Activated T-helper 17 cell treated with anti-CD3 and anti-CD28 coated beads, Interleukin-2, amount 50 U/mL, for 72 hours (primary cell): ENCODE results near the gene SRCIN1. TPM values are rescaled to one million over a fixed set of nuclear protein-coding genes. Genes with fewer than 3 reads are reported as not detected.

Source experiments
- ATAC-seq: fragments of 150-1000 bp; cut with Tn5 transposase; replicated peaks from 2 replicates; pipeline ENCODE4 v1.10.0; 2021; ENCODE audit warnings: mild to moderate bottlenecking, moderate library complexity
- H3K27ac Mint-ChIP-seq: one replicate; pipeline ENCODE4 v1.8.0; 2022; ENCODE audit warnings: mixed read lengths
- H3K27me3 Mint-ChIP-seq: one replicate; pipeline ENCODE4 v1.8.0; 2022; ENCODE audit warnings: mixed read lengths
- H3K36me3 Mint-ChIP-seq: one replicate; pipeline ENCODE4 v1.8.0; 2022; ENCODE audit warnings: low read depth, mild to moderate bottlenecking, mixed read lengths
- H3K4me1 Mint-ChIP-seq: one replicate; pipeline ENCODE4 v1.8.0; 2022; ENCODE audit warnings: mixed read lengths
- H3K4me3 Mint-ChIP-seq: one replicate; pipeline ENCODE4 v1.8.0; 2022; ENCODE audit warnings: mild to moderate bottlenecking, mixed read lengths
- H3K9me3 Mint-ChIP-seq: one replicate; pipeline ENCODE4 v1.8.0; 2022; ENCODE audit warnings: mixed read lengths
- total RNA-seq, 2 donors: library from RNA; stranded (reverse); gene quantifications; one replicate each; pipeline ENCODE4 v1.2.3, GENCODE V29; 2022

The SRCIN1 gene
- total RNA-seq, 2 donors from 2014 or later = 0.71 TPM; not detected in 1

- Mint-ChIP-seq H3K27ac (no peak overlapping the region), H3K27me3 (peaks cover 29% of the 10 kb centered on the region), H3K4me3 (peak overlapping the region; percentile 41), H3K9me3 (no peaks in the 10 kb centered on the region), H3K4me1 (peaks cover 12% of the 10 kb centered on the region), H3K36me3 (no peaks in the 10 kb centered on the region)
- no peak for ATAC-seq
These were observed 45.0 kb downstream of the SRCIN1 start for GRCh38 chr17:38560503-38561318.

GRCh38 chr17:38559880-38560230 is 45.9 kb downstream of the SRCIN1 start:
- no peak for ATAC-seq
- no peaks in the 10 kb centered on the region for H3K9me3 Mint-ChIP-seq
- H3K4me3 Mint-ChIP-seq = peak overlapping the region; percentile 99
- H3K36me3 Mint-ChIP-seq = no peaks in the 10 kb centered on the region
- no peak overlapping the region for H3K27ac Mint-ChIP-seq
- H3K27me3 Mint-ChIP-seq = peaks cover 24% of the 10 kb centered on the region
- H3K4me1 Mint-ChIP-seq = peaks cover 12% of the 10 kb centered on the region

GRCh38 chr17:38559051-38559879 is 46.5 kb downstream of the SRCIN1 start:
- Mint-ChIP-seq H3K36me3 (no peaks in the 10 kb centered on the region), H3K4me3 (peak overlapping the region; percentile 99), H3K4me1 (peaks cover 12% of the 10 kb centered on the region), H3K27me3 (peaks cover 22% of the 10 kb centered on the region), H3K9me3 (no peaks in the 10 kb centered on the region), H3K27ac (peak overlapping the region; percentile 84)
- peak; percentile 83 for ATAC-seq

GRCh38 chr17:38558728-38559050 is 47.1 kb downstream of the SRCIN1 start:
- no peaks in the 10 kb centered on the region for H3K36me3 Mint-ChIP-seq
- H3K27ac Mint-ChIP-seq = peak overlapping the region; percentile 84
- peak; percentile 20 for ATAC-seq
- H3K27me3 Mint-ChIP-seq = peaks cover 21% of the 10 kb centered on the region
- H3K9me3 Mint-ChIP-seq = no peaks in the 10 kb centered on the region
- peaks cover 12% of the 10 kb centered on the region for H3K4me1 Mint-ChIP-seq
- H3K4me3 Mint-ChIP-seq = peak overlapping the region; percentile 99

- Mint-ChIP-seq H3K36me3 (no peaks in the 10 kb centered on the region), H3K4me3 (peak overlapping the region; percentile 99), H3K4me1 (peaks cover 12% of the 10 kb centered on the region), H3K9me3 (no peaks in the 10 kb centered on the region), H3K27me3 (peaks cover 22% of the 10 kb centered on the region), H3K27ac (peak overlapping the region; percentile 84)
- peak; percentile 83 for ATAC-seq
These were observed 47.7 kb downstream of the SRCIN1 start for GRCh38 chr17:38557836-38558727.

- no peaks in the 10 kb centered on the region for H3K9me3 Mint-ChIP-seq
- peak overlapping the region; percentile 99 for H3K4me3 Mint-ChIP-seq
- peaks cover 18% of the 10 kb centered on the region for H3K27me3 Mint-ChIP-seq
- ATAC-seq = no peak
- H3K36me3 Mint-ChIP-seq = no peaks in the 10 kb centered on the region
- H3K4me1 Mint-ChIP-seq = peaks cover 12% of the 10 kb centered on the region
- no peak overlapping the region for H3K27ac Mint-ChIP-seq
These were observed 48.4 kb downstream of the SRCIN1 start for GRCh38 chr17:38557396-38557795.

- H3K36me3 Mint-ChIP-seq = no peaks in the 10 kb centered on the region
- no peak overlapping the region for H3K27ac Mint-ChIP-seq
- peaks cover 14% of the 10 kb centered on the region for H3K27me3 Mint-ChIP-seq
- H3K4me3 Mint-ChIP-seq = no peak overlapping the region
- no peaks in the 10 kb centered on the region for H3K9me3 Mint-ChIP-seq
- peaks cover 12% of the 10 kb centered on the region for H3K4me1 Mint-ChIP-seq
- no peak for ATAC-seq
These were observed 49.5 kb downstream of the SRCIN1 start for GRCh38 chr17:38556239-38556638.

- no peaks in the 10 kb centered on the region for H3K36me3 Mint-ChIP-seq
- ATAC-seq = no peak
- no peak overlapping the region for H3K27ac Mint-ChIP-seq
- peaks cover 6% of the 10 kb centered on the region for H3K4me1 Mint-ChIP-seq
- no peak overlapping the region for H3K4me3 Mint-ChIP-seq
- H3K27me3 Mint-ChIP-seq = peaks cover 11% of the 10 kb centered on the region
- no peaks in the 10 kb centered on the region for H3K9me3 Mint-ChIP-seq
These were observed 51.1 kb downstream of the SRCIN1 start for GRCh38 chr17:38554430-38555350.

- Mint-ChIP-seq H3K4me3 (no peak overlapping the region), H3K4me1 (no peaks in the 10 kb centered on the region), H3K36me3 (no peaks in the 10 kb centered on the region)
These were observed 53.4 kb downstream of the SRCIN1 start for GRCh38 chr17:38552343-38552742.

GRCh38 chr17:38551121-38551520 is 54.6 kb downstream of the SRCIN1 start:
- Mint-ChIP-seq H3K9me3 (no peaks in the 10 kb centered on the region), H3K27me3 (peaks cover 23% of the 10 kb centered on the region), H3K36me3 (no peaks in the 10 kb centered on the region), H3K27ac (no peak overlapping the region), H3K4me3 (no peak overlapping the region), H3K4me1 (no peaks in the 10 kb centered on the region)
- ATAC-seq = no peak

More at GRCh38 chr17:38552343-38552742, 53.4 kb downstream of the SRCIN1 start:
- no peaks in the 10 kb centered on the region for H3K9me3 Mint-ChIP-seq
- H3K27ac Mint-ChIP-seq = no peak overlapping the region
- ATAC-seq = no peak
- peaks cover 16% of the 10 kb centered on the region for H3K27me3 Mint-ChIP-seq

GRCh38 chr17:38550661-38551060 is 55.1 kb downstream of the SRCIN1 start:
- peaks cover 23% of the 10 kb centered on the region for H3K27me3 Mint-ChIP-seq
- no peak for ATAC-seq
- no peak overlapping the region for H3K4me3 Mint-ChIP-seq
- no peaks in the 10 kb centered on the region for H3K4me1 Mint-ChIP-seq
- no peaks in the 10 kb centered on the region for H3K9me3 Mint-ChIP-seq
- H3K36me3 Mint-ChIP-seq = no peaks in the 10 kb centered on the region
- H3K27ac Mint-ChIP-seq = no peak overlapping the region

- Mint-ChIP-seq H3K9me3 (no peaks in the 10 kb centered on the region), H3K4me1 (no peaks in the 10 kb centered on the region), H3K4me3 (no peak overlapping the region), H3K27ac (no peak overlapping the region), H3K27me3 (peaks cover 21% of the 10 kb centered on the region), H3K36me3 (no peaks in the 10 kb centered on the region)
- no peak for ATAC-seq
These were observed 56.5 kb downstream of the SRCIN1 start for GRCh38 chr17:38549285-38549684.

GRCh38 chr17:38547444-38547843 is 58.3 kb downstream of the SRCIN1 start:
- no peaks in the 10 kb centered on the region for H3K9me3 Mint-ChIP-seq
- ATAC-seq = no peak
- H3K4me3 Mint-ChIP-seq = no peak overlapping the region
- no peaks in the 10 kb centered on the region for H3K4me1 Mint-ChIP-seq
- H3K27ac Mint-ChIP-seq = no peak overlapping the region
- peaks cover 23% of the 10 kb centered on the region for H3K27me3 Mint-ChIP-seq
- no peaks in the 10 kb centered on the region for H3K36me3 Mint-ChIP-seq
